NOMO-1 (cell line): ENCODE measurements around the gene FAM156B.
"Not testable (repeated sequence)": the region's sequence is repeated elsewhere in the genome, so short reads cannot be mapped to it uniquely, and the experiment has no call there.

Experiments
- DNase-seq, 2 experiments: peaks; one replicate each; lab custom pipeline; 2025; ENCODE audit not compliant: unreplicated experiment in 2 of 2; lab: John Stamatoyannopoulos, UW

FAM156B gene

DNA sequence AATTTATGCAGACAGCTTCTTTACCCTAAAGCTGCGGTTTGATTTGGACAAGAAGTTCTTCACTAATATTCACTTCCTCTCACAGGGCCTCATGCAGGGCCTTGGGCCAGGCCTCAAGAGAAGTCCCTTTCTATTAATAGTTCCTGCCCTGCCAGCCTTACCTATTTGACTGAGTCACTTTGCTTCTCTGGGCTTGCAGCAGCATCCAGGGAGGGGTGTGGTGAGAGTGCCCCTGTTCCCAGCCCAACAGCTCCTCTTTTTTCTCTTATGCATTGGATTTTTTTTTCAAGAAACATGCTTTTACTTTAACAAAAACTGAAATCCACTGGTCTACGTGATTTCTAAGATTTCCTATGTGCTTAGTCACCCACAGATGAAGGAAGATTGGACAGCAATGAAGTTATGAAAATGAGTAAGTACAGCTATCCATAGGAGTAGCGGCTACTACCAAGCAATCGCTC lies 26.7 kb downstream of the FAM156B start:
- DNase-seq = peak; percentile 58 to 82

DNA sequence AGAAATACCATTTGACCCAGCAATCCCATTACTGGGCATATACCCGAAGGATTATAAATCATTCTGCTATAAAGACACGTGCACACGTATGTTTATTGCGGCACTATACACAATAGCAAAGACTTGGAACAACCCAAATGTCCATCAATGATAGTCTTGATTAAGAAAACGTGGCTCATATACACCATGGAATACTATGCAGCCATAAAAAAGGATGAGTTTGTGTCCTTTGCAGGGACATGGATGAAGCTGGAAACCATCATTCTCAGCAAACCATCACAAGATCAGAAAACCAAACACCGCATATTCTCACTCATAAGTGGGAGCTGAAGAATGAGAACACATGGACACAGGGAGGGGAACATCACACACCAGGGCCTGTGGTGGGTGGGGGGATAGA lies 33.1 kb downstream of the FAM156B start:
- DNase-seq = not testable (repeated sequence)

DNA sequence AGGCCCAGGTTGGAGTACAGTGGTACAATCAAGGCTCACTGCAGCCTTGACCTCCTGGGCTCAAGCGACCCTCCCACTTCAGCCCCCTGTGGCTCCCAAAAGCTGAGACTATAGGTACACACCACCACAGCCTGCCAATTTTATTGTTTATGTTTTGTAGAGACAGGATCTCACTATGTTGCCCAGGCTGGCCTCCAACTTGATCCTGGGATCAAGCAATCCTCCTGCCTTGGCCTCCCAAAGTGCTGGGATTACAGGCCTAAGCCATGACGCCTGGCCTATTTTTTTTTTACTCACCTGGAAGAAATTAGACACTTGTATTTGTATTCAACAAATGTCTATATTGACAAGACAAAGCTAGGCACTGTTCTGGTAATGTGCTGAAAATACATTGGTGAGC lies 36.1 kb downstream of the FAM156B start:
- no peak for DNase-seq

DNA sequence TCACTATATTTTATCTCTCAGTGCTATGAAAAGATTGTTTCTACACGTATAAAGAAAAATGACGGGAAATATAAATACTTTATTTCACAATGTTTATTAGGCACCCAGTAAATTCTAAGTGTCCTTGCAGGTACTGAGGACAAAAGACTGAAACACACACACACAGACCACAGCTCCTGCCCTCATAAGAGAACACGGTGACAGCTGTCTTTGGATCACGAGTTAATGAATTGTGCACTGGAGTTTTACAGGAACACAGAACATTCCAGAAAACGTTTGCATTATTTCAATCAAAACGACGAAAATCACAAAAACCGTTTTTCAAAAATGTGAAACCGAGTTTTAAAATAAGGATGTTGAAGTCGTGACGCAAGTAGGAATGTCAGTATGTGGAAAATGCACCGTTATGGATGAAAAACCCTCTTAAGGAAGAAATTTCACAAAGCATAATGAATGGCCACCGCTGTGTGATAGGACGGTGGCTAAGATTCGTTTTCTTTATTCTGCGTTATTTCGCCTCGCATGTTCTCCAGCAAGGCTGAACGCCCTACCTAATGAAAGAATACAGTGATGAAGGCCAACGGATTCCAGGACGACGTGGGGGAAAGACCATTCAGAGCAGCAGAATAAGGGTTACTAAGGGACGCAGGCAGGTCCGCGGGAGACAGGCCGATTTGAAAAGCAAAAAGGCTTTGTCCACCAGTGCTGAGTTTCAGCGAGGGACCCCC lies 37.0 kb downstream of the FAM156B start:
- DNase-seq = no peak

DNA sequence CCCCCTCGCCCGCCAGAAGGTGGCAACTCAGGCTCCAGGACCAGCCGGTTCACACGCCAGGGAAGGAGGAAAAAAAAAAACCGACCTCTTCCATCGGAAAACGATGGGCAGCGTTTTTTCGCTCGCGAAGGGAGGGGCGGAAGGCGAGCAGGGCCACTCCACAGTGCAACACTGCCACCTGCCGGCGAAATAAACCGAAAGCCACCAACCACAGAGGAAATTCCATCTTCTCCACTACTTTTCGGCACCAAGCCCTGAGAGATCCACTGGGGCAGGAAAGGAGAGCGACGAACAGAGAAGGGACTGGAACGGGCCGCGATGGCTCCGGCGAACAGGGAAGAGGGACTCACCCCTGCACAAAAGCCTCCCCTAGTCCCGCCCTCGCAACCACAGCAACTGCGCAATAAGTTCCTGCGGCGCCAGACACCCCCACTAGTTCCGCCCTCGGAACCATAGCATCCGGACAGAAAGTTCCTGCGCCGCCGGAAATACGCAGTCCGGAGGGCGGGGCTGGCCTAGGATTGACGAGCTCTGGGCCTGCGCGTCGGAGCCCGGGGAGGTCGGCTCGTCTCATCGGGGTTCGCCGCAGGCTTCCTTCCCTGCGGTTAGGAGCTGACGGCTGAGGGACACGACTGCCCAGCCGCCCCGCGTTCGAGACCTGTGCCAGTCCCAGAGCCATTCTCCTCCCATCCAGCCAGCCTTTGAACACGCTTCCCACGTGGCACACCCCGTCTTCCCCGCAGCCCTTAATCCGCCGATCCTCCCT lies 37.8 kb downstream of the FAM156B start:
- peak; percentile 95 to 99 for DNase-seq

DNA sequence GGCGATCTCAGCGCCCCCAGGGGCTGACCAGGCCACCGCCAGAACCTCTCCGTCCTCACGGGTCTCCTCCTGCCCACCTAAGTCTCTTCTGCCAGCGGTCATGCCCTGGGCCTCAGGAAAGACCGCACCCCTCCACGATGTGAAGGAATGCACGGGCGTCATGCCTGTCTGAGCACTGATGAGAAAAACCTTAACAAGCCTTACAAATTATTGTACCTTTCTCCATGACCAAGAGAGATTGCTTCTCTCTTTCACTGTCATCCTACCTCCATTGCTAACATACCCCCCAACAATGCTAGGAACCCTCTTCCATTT lies 38.3 kb downstream of the FAM156B start:
- not testable (repeated sequence) for DNase-seq

DNA sequence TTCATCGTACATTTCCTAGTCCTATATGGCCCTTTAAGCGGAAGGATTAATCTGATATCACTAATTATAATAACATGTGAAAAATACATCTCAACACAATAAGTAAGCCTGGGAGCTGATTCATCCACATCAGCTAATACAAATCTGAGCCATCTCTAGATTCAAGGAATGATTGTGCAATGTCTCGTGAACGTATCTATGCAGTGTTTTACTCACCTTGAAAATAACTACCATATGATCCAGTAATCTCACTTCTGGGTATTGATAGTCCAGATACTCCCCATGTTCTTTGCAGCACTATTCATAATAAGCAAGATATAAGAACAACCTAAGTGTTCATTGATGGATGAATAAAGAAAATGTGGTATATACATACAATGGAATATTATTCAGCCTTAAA lies 43.6 kb downstream of the FAM156B start:
- DNase-seq = not testable (repeated sequence)

DNA sequence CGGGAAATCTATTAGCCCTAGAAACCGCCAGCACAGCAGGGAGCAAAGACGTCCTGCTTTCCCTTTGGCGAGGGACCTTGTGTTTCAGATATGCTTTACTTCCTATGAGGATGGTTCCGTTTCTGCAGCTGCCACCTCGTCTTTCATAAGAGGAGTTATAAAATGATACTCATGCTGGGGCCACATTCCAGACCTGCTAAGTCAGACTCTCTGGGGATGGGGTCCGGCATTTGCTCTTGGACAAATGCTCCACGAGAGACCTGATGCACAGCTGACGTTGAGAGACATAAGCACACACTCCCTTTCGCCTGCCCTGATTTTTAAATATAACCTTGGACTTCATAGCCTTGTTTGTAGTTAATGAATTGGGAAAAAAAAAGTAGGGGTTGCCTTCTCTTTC lies 44.6 kb downstream of the FAM156B start:
- DNase-seq = not testable (repeated sequence)

DNA sequence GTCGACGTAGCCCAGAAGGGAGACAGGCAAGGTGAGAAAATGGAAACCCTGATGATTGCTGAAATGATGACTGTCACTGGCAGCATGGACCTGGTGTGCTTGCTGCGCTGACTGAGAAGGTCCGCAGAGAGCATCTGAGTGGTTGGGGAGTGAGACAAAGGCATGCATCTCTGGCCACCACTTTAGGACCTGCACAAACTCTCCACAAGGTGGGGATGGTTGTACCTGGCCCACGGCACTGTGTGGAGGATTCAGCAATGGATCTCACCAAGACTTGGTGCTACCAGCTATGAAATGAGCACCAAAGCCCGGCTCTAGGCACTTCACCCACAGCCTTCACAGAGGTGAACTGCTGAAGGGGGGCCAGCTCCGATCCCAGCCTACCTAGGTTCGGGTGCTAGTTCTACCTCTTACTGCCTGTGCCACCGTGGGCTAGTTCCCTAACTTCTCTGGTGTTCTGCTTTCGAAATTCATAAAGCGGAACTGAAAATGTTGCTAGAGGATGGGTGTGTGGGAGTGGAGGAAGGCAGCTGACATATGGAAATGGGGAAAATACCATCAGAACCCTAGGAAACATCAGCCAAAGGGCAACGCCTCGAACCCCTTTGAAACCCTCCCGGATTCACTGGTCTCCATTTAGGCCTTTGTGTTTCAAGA lies 48.8 kb downstream of the FAM156B start:
- DNase-seq = not testable (repeated sequence)

DNA sequence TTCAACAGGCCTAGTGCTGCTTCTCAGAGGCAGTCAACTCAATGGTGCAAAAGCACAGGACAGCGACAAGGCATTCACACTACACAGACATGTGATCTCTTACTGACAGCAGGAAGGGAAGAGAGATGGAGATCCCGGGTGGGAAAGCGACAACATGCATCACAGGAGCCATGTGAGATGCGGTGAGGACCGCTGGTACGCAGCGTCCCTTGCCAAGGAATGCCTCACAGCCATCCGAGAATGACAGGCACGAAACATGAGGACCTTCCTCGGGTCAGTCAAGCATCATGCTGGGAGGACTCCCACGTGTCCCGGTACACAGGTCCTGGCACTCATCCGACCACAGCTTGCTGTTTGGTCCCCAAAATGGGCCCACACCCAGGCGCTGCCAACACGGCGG lies 50.4 kb downstream of the FAM156B start:
- DNase-seq = not testable (repeated sequence)

DNA sequence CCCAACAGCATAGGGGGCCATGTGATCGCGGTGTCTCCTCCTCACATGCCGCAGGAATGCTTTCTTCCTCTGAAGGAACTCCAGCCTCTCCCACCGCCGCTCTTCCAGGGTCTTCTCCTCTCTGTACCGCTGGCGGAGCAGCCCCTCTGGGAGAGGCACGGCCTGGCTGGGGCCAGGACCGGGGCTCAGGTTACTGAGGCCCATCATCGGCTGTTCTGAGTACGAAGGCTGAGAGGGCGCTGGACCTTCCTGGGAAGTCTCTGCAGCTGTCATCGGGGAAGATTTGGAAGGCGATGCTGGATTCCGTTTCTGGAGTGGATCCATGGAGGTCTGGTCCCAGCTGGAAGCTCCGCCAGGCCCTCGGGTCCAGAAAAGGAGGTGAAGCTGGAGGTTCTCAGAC lies 51.1 kb downstream of the FAM156B start:
- not testable (repeated sequence) for DNase-seq

DNA sequence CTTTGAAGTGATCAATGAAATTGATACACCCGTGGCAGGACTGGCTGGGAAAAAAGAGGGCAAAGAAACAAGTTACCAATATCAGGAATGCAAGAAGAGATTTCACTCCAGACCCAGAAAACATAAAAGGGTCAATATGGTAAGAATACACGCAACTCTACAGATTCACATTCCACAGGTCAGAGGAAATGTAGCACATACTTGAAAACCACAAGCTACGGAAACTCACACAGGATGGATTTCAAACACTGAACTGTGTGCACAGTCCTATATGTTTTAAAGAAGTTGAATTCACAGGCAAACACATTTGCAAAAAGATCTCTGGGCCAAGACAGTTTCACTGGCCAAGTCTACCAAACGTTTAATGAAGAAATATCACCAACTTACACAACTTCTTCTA lies 52.2 kb downstream of the FAM156B start:
- DNase-seq = not testable (repeated sequence)

DNA sequence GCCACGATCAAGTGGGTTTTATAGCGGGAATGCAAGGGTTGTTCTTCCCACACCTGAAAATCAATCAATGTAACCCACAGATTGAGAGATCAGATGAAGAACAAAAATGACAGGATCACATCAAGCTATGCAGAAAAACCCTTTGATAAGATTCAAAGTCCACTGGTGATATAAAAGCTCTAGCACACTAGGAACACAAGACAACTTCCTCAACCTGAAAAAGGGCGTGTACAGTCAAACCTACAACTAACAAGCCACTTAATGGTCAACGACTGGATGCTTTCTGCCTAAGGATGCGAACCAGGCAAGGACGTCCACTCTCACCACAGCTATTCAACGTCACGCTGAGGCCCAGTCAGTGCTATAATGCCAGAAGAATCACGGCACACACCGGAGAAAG lies 52.8 kb downstream of the FAM156B start:
- not testable (repeated sequence) for DNase-seq
